IPS DF 19.7 (cell line): ENCODE measurements around the gene CLEC12A.
"Not testable (repeated sequence)": the region's sequence is repeated elsewhere in the genome, so short reads cannot be mapped to it uniquely, and the experiment has no call there.

ENCODE experiments used
- DNase-seq: peaks from one replicate; pipeline ENCODE4 v3.0.0-alpha.2; 2013; ENCODE audit warnings: low read depth, low spot score

CLEC12A gene

DNA sequence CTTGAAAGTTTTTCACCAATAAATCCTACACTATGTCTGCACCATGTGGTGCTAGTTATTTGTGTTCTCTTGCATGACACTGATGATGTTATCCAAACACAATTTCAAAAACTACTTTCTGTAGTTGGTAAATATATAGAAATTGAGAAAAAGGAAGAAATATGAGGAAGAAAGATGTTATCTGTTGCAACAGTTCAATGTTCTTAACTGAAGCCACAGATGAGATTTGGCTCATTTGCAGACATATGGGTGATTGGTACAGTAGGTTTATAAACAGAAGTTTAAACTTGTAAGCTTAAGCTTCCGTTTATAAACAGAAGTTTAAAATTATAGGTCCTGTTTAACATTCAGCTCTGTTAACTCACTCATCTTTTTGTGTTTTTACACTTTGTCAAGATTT is at the start of gene CLEC12A:
CLEC12A (plus strand) TSS at position 229 of the 400 bp plus-strand sequence. CDS start 188 bp downstream, outside the sequence.
- DNase-seq: no peak

DNA sequence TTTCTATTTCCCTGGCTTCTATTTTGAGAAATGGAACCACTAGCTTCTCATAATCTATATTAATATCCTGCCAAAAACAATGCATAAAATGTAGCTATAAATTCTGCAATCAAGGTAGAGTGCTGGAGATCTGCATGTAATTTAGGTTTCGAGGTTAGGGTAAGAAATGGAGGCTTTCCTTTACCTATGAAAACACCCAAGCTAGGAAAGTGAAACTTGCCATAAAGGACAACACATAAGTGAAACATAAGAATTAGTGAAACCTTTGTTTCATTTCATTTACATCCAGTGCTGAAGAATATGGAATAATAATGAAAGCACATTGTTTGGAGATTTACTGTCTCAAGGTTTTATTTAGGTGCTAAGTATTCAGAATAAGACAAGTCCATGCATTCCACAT is 48.8 kb upstream of the CLEC12A start:
- DNase-seq: no peak

DNA sequence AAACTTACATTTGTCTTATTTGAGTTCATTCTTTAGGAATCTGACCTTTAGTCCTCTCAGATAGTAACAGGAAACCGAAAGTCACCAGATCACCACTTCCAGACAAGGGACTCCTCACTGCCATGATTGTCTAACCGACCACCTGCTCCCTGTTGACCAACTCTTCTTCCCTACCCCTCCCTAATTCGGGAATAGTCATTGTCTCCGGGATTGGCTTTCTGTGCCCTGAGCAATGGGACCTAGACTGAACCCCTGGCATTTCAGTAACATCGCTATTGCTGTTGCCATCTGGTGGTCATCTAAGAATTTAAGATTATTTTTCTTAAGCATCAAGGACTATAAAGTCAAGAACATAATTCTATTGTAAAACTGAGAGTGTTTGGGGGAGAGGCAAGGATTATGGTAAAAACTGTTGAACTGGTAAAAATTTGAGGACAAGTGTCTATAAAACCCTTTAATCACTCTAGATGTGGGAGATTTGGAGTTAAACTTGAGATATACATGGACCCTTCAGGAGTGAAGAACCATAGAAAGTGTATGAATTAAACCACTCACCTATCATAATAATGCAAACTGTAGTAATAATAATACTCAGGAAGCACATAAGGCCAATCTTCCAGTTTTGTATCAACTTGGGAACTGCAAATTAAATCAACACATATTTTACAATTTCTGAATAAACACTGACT is 45.4 kb upstream of the CLEC12A start:
- peak; percentile 52 for DNase-seq

DNA sequence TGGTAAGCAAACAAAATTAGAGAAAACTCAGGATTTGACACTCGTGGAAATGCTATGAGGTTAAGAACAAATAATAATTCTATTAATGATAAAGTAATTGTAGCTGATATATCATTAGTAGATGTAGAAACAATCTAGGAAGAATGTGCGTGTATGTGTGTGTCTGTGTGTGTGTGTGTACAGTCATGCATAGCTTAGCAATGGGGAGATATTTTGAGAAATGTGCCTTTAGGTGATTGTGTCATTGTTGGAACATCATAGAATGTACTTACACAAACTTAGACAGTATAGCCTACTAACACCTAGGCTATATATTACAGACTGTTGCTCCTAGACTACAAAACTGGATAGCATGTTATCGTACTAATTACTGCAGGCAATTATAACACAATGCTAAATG is 44.3 kb upstream of the CLEC12A start:
- no peak for DNase-seq

DNA sequence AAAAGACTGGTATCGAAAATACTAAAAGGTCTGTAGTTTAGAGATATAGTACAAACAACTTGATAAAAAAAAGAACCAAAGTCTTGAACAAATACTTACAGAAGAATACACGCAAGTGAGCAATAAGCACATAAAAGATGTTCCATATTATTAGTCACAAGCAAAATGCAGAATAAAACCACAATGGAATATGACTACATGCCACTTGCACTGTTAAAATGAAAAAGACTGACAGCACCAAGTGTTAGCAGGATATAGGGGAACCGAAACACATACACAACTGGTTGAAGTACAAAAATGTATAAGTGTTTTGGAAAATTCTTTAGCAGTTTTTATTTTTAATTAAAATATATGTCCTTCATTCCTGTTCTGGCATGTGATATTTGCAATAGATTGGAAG is 42.6 kb upstream of the CLEC12A start:
- DNase-seq: no peak

DNA sequence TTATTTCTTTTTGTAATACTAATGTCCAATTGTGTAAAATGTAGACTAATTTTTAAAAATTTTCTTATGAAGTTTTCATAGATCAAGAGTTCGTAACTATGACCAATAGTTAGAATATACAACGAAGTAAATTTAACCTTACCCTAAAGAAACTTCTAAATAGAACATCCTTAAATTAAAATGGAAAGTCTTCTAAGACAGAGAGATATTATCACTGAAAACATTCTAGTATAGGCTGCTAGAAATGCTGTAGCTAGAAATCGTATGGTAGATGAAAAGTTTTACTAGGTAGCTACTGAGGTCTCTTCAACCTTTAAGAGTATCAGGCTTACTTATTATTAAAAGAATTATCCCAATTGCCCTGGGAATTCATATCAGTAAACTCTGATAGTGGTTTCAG is 40.0 kb upstream of the CLEC12A start:
- no peak for DNase-seq

DNA sequence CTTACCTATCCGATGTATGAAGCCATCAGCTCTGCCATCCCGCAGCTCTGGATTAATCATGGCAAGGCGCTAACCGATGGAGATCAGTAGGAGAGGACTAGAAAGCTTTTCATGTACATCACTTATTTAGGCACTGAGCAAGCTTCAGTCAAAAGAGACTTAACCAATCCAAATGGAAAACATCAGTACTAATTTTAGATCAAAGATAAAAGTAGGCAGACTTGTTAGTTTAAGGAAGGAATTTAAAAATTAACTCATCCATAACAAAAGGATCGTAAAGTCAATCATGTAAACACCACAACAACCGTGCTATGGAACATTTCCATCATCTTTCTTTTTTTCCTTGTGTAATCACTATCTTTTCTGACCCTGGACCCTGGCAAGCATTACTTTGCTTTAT is 38.9 kb upstream of the CLEC12A start, which contains the start of gene CLEC2A:
CLEC2A (minus strand) TSS at position 101 of the 400 bp plus-strand sequence; CDS start at position 60, 41 bp downstream.
- no peak for DNase-seq

DNA sequence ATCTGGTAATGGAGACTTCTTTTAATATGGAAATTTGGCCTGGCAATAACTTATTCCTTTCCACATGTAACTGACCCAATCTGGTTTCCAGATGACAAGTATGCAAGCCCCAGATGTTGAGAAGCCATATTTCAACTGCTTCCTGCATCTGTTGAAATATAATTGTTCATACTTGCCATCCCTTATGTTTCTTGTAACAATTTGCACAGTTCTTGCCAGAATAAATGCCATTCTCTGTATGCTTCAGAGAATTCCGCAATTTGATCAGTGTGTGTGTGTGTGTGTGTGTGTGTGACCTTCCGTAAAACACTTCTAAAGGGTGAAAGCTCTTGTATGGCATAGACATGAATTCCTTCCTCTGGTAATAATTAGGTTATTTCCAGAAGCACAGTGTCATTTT is 37.3 kb upstream of the CLEC12A start:
- no peak for DNase-seq

DNA sequence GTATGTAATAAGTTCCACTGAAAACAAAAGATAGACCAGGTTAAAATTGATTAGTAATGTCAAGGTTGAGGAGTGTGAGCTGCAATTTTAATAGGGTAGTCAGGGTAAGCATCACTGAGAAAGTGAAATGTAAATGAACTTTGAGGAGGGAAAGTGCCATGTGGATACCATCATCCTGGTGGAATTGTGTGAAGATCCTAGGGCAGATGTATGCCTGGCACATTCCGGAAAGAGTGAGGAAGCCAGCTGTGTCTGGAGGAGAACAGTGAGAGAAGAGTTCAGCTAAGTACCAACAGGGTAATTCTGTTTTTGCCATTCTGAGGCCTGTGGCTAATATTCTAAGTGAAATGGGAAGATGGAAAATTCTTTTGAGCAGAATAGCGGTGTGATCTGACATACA is 36.2 kb upstream of the CLEC12A start:
- DNase-seq: no peak

DNA sequence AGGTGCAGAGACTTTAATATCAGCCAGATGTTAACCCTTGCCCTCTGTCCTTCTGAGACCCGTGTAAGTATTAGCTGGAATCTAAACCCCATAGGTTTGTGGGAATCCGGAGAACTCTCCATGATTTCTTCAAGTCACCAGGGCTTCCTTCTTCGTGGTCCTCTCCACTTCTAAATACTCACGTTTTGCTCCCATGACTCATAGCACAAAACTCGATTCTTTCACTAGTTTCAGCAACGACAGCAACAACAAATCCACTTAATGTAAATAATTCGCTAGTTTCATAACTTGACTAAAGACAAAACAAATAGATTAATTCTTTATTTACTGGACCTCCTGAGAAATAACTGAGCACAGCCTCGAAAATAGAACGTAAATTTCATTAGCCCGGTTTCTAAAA is 34.6 kb upstream of the CLEC12A start:
- no peak for DNase-seq

DNA sequence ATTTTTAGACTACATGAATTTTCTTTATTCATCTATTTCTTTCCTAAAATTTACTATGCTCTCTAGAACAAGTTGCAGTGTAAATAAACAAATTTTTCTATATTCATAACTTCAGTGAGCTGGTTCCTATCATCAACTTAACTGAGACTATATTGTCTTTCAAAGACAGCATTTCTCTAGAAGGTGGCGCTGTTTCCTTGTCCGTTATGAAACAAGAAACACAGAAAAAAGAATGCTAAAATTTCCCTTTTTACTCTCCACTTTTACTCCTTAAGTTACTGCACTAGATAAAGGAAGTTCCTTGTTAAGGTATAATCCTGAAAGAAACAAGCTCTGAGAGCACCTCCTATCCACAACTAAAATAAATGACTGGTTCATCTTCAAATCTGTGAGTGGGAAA is 30.8 kb upstream of the CLEC12A start:
- DNase-seq: no peak

DNA sequence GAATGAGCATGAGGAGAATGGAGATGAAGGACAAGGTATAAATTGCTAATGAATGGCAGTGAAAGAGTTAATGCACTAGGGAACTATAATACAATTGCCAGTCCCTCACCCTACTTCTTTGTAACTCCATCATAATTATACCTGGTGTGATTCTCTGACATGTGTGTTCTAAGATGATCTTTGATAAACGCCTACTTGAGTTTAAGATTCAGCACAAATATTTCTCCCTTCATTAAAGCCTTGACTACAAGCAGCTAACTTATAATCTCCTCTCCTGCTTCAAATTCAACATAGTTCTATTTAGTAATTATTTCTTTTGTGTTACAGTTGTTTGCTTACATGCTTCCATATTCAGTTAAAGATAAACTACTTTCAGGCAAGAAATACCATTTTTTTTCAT is 29.4 kb upstream of the CLEC12A start:
- DNase-seq: no peak

DNA sequence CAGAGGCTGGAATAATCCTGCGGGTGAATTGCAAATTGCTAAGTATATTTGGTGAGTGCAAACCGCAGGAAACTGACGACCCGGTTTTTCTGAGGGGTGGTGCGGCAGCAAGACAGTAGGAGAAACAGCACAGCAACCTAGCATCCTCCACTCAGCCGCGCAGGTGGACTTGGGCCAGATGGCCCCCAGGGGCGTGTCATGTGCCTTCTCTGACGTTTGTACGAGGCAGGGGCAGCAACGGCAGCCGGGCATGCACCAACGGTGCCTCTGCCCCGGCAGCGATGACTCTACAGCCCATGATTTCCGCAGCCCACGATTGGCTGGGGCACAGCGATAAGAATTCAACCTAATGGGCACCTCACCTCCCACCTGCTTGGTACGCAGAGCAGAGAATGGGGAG is 28.0 kb upstream of the CLEC12A start:
- DNase-seq: no peak

DNA sequence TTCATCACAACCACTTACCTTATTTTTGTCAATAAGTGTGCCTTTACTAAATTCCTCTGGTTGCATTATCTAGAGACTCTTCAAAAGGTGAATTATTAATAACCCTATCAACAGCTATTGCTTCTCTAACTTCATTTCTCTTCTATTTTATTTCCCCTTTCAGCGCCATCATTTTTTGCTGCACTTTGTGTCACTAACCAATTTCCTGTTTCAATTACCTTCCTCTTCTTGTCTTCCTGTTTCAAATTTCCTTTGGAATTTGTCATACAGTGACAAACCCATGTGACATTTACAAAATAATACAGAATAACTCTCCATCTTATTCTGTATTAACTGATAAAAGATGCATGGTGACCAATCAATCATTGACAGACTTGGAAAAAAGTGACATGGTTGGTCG is 26.8 kb upstream of the CLEC12A start:
- no peak for DNase-seq

DNA sequence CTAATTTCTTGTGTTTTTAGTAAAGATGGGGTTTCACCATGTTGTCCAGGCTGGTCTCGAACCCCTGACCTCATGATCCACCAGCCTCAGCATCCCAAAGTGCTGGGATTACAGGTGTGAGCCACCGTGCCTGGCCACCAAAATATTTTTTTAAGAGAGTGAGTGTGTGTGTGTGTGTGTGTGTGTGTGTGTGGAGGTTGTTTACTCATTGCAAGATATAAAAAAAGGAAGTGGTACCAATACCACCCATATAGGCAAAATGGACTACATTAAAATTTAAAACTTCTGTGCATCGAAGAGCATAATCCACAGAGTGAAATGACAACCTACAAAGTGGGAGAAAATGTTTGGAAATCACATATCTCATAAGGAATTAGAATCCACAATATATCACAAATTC is 23.5 kb upstream of the CLEC12A start:
- no peak for DNase-seq

DNA sequence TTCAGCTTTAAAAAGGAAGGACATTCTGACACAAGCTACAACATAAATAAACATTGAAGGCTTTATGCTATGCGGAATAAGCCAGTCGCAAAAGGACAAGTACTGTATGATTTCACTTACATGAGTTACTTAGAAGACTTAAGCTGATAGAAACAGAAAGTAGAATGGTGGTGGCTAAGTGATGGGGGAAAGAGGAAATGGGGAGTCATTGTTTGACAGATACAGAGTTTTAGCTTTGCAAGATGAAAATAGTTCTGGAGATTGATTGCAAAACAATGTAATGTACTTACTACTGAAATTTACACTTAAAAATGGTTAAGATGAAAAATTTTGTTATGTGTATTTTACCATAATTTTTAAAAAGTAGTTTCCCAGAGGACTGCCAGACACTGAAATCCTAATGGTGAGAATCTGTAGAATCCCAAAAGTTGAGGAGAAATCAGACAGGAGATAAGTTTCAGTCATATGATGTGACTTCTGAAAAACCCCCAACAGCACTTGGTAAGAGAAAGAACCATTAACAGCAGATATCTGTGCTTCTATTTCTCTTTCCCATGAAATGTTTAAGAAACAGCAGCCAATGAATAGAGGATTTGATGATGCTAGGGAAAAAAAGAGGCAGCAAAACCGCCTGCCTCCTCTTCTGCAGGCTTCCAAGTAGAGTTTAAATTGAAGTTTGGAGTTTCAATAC is 22.5 kb upstream of the CLEC12A start:
- DNase-seq: no peak

DNA sequence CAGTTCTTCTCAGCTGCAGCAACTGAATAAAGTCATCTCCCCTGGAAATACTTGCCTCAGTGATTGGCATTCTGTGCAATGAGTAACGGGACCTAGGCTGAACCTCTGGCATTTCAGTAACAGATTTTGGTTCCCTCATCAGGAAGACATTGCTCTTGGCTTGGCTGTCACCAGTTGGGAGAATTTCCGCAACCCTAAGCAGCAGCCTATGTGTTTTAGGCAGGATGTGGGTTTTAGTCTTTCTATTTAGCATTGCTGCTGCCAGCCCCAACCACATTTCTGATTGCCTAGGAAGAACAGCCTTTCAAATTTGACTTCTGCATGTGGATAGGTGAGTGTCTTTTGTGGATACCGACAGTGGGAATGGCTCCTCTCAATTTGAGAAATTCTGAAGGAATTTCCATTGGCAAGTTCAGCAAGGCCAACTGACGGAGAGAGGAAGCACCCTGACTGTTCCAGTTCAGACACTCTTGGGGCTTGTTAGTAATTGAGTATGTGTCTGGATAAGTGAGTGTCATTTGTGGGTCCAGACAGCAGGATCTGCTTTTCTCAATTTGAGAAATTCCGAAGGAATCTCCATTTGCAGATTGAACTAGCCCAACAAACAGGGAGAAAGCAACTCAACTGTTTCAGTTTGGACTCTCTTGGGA is 20.1 kb upstream of the CLEC12A start:
- DNase-seq: no peak

DNA sequence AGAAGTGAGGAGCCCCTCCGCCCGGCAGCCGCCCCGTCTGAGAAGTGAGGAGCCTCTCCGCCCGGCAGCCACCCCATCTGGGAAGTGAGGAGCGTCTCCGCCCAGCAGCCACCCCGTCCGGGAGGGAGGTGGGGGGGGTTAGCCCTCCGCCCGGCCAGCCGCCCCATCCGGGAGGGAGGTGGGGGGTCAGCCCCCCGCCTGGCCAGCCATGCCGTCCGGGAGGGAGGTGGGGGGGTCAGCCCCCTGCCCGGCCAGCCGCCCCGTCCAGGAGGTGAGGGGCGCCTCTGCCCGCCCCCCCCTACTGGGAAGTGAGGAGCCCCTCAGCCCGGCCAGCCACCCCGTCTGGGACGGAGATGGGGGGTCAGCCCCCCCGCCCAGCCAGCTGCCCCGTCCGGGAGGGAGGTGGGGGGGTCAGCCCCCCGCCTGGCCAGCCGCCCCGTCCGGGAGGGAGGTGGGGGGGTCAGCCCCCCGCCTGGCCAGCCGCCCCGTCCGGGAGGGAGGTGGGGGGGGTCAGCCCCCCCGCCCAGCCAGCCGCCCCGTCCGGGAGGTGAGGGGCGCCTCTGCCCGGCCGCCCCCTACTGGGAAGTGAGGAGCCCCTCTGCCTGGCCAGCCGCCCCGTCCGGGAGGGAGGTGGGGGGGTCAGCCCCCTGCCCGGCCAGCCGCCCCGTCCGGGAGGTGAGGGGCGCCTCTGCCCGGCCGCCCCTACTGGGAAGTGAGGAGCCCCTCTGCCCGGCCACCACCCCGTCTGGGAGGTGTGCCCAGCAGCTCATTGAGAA is 18.1 kb upstream of the CLEC12A start:
- not testable (repeated sequence) for DNase-seq

DNA sequence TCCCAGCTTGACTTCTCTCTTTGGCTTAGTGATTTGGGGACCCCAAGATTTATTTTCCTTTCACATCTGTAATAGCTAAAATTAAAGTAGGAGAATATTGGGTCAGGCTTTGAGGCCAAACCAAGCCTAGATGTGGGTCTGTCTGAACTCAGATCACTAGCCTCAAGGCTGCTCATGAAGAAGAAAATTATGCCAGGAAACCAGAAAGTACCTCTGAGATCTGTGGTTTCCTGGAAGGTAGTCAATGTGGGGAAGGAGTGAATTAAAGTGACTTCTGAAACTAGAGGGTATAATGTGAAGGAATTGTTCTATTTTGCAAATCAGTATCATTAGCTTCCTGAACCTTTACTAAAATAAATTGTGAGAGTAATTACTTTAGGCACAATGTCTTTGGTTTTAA is 13.4 kb upstream of the CLEC12A start:
- DNase-seq: no peak

DNA sequence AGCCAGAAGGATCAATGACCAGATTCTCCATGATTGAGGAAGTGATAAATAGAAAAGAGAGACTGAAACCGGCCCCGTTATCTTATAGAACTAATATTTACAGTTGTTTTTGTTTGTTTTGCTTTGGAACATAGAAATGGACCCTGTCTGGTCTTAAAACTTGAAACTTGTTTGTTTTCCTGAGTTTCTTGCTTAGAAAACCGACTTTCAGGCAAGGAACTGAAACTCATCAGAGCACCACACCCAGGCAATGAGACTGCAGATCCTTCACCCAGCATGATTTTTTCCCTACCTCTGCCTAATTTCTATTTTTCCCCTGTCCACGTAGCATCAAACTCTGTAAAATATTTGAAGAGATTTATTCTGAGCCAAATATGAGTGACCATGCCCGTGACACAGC is 10.6 kb upstream of the CLEC12A start:
- no peak for DNase-seq

DNA sequence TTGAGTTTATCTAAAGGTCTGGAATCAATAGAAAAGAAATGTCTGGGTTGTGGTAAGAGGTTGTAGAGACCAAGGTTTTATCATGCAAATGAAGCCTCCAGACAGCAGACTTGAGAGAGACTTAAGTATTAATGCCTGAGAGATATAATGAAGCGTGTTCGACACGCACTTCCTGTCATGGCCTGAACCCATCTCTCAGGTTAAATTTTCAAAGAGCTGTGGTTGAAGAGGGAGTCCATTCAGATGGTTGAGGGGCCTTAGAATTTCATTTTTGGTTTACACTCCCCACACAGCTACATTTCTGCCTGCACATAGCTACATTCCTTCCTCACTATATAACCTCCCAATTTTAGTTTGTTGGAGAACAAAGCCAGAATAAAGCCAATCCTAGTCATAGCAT is 10.1 kb upstream of the CLEC12A start:
- no peak for DNase-seq

DNA sequence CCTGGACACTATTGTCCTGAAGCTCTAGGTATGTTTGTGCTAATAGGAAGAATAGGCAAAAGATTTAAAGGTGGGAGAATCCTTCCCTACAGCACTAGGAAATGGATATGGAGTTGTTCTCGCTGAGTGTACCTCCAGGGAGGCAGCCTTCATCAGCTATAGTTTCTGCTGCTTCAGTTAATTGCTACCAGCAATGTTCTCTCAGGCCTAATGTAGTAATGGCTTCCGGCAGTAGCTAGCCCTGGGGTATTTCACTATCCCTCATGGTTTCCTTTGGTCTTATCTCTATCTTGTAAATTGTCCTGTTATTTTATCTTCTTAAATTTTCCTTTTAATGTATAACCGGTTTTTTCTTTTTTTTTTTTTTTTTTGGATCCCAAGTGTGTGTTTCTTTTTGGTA is 9.3 kb upstream of the CLEC12A start:
- no peak for DNase-seq
